Skeletal muscle satellite cell (primary cell): ENCODE data around the gene SRGAP2C.
"Not testable (repeated sequence)": the region's sequence is repeated elsewhere in the genome, so short reads cannot be mapped to it uniquely, and the experiment has no call there.

Experiments used
- H3K27me3 ChIP-seq: 2 replicates; pipeline ENCODE4 v1.7.0; 2013; ENCODE audit warnings: low read length; ENCODE audit not compliant: control insufficient read depth, insufficient read depth
- H3K36me3 ChIP-seq: 2 replicates; pipeline ENCODE4 v1.7.0; 2013; ENCODE audit warnings: mild to moderate bottlenecking, control low read depth, low read length; ENCODE audit not compliant: insufficient read depth
- H3K4me1 ChIP-seq: 2 replicates; pipeline ENCODE4 v1.7.0; 2013; ENCODE audit warnings: low read length; ENCODE audit not compliant: control insufficient read depth, insufficient read depth
- H3K4me2 ChIP-seq: 2 replicates; pipeline ENCODE4 v1.7.0; 2013; ENCODE audit warnings: mild to moderate bottlenecking, low read length
- H3K4me3 ChIP-seq: 2 replicates; pipeline ENCODE4 v1.7.0; 2013; ENCODE audit warnings: low read length
- H3K9ac ChIP-seq: 2 replicates; pipeline ENCODE4 v1.7.0; 2013; ENCODE audit warnings: mild to moderate bottlenecking, low read depth, low read length, moderate library complexity
- H3K9me3 ChIP-seq: replicated peaks from 2 replicates; pipeline ENCODE4 v1.7.0; 2013; ENCODE audit warnings: mild to moderate bottlenecking, control low read depth, low read length

Gene SRGAP2C

GRCh38 chr1:121296563-121296962, 111.8 kb downstream of the SRGAP2C start:
- H3K4me3 ChIP-seq, H3K9me3 ChIP-seq: not testable (repeated sequence)

GRCh38 chr1:121298529-121298928, 113.8 kb downstream of the SRGAP2C start:
- H3K4me3 ChIP-seq, H3K4me1 ChIP-seq, H3K4me2 ChIP-seq, H3K27me3 ChIP-seq, H3K36me3 ChIP-seq, H3K9ac ChIP-seq, H3K9me3 ChIP-seq: not testable (repeated sequence)

More at GRCh38 chr1:121296563-121296962, 111.8 kb downstream of the SRGAP2C start:
- not testable (repeated sequence) for H3K27me3 ChIP-seq, H3K36me3 ChIP-seq, H3K9ac ChIP-seq, H3K4me1 ChIP-seq, H3K4me2 ChIP-seq

- not testable (repeated sequence) for H3K4me1 ChIP-seq, H3K27me3 ChIP-seq, H3K4me2 ChIP-seq, H3K4me3 ChIP-seq, H3K9ac ChIP-seq, H3K36me3 ChIP-seq, H3K9me3 ChIP-seq
Measured at GRCh38 chr1:121299514-121300149, 114.9 kb downstream of the SRGAP2C start.

GRCh38 chr1:121301876-121302275, 117.1 kb downstream of the SRGAP2C start:
- H3K9me3 ChIP-seq, H3K4me1 ChIP-seq, H3K27me3 ChIP-seq, H3K36me3 ChIP-seq, H3K4me2 ChIP-seq, H3K4me3 ChIP-seq, H3K9ac ChIP-seq: not testable (repeated sequence)

- H3K9me3 ChIP-seq, H3K36me3 ChIP-seq, H3K4me2 ChIP-seq, H3K27me3 ChIP-seq, H3K4me1 ChIP-seq, H3K9ac ChIP-seq, H3K4me3 ChIP-seq: not testable (repeated sequence)
Measured at GRCh38 chr1:121307759-121308158, 123.0 kb downstream of the SRGAP2C start.

GRCh38 chr1:121315509-121315908, 130.7 kb downstream of the SRGAP2C start:
- H3K4me3 ChIP-seq, H3K9ac ChIP-seq, H3K36me3 ChIP-seq, H3K27me3 ChIP-seq, H3K9me3 ChIP-seq, H3K4me2 ChIP-seq, H3K4me1 ChIP-seq: not testable (repeated sequence)

GRCh38 chr1:121316081-121316480, 131.3 kb downstream of the SRGAP2C start:
- not testable (repeated sequence) for H3K36me3 ChIP-seq, H3K9ac ChIP-seq, H3K9me3 ChIP-seq, H3K4me3 ChIP-seq, H3K27me3 ChIP-seq, H3K4me1 ChIP-seq, H3K4me2 ChIP-seq

- H3K4me2 ChIP-seq, H3K36me3 ChIP-seq, H3K9ac ChIP-seq, H3K27me3 ChIP-seq, H3K4me1 ChIP-seq, H3K4me3 ChIP-seq, H3K9me3 ChIP-seq: not testable (repeated sequence)
Measured at GRCh38 chr1:121317491-121318468, 133.0 kb downstream of the SRGAP2C start.

- not testable (repeated sequence) for H3K4me2 ChIP-seq, H3K27me3 ChIP-seq, H3K9me3 ChIP-seq, H3K4me1 ChIP-seq, H3K4me3 ChIP-seq, H3K9ac ChIP-seq, H3K36me3 ChIP-seq
Measured at GRCh38 chr1:121318687-121319086, 133.9 kb downstream of the SRGAP2C start.

- not testable (repeated sequence) for H3K4me2 ChIP-seq, H3K9ac ChIP-seq, H3K9me3 ChIP-seq, H3K27me3 ChIP-seq, H3K4me3 ChIP-seq, H3K36me3 ChIP-seq, H3K4me1 ChIP-seq
Measured at GRCh38 chr1:121321660-121322059, 136.9 kb downstream of the SRGAP2C start.

- not testable (repeated sequence) for H3K27me3 ChIP-seq, H3K4me2 ChIP-seq, H3K9me3 ChIP-seq, H3K4me1 ChIP-seq, H3K4me3 ChIP-seq, H3K9ac ChIP-seq, H3K36me3 ChIP-seq
Measured at GRCh38 chr1:121324726-121325125, 140.0 kb downstream of the SRGAP2C start.

GRCh38 chr1:121332141-121332540, 147.4 kb downstream of the SRGAP2C start:
- H3K4me2 ChIP-seq, H3K36me3 ChIP-seq, H3K4me3 ChIP-seq, H3K27me3 ChIP-seq, H3K9ac ChIP-seq, H3K4me1 ChIP-seq, H3K9me3 ChIP-seq: not testable (repeated sequence)
